HUDEP-2 (cell line): ENCODE measurements around the gene IFIT5.
"Not testable (repeated sequence)": the region's sequence is repeated elsewhere in the genome, so short reads cannot be mapped to it uniquely, and the experiment has no call there.

Experiments used
- DNase-seq, 76 experiments: peaks; one replicate each; lab custom pipeline; 2025; ENCODE audit not compliant: unreplicated experiment in 76 of 76; lab: John Stamatoyannopoulos, UW

Gene IFIT5

DNA sequence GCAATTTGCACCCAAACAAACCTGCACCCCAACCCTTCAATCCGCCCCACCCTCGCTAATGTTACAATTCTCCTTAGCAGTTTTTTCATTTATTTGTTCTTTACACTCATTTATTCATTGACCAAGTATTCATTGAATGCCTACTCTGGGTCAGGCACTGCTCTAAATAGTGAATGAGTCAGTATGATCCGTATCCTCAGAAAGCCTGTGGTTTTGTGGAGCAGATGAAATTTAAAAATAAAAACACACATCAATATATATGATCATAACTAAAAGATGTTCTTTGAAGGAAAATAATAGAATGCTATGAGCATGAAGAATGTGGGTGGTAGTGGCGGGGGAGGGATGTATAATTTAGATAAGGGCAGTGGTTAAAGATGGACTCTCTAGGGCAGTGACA lies 13.3 kb downstream of the IFIT5 start:
- no peak for DNase-seq

DNA sequence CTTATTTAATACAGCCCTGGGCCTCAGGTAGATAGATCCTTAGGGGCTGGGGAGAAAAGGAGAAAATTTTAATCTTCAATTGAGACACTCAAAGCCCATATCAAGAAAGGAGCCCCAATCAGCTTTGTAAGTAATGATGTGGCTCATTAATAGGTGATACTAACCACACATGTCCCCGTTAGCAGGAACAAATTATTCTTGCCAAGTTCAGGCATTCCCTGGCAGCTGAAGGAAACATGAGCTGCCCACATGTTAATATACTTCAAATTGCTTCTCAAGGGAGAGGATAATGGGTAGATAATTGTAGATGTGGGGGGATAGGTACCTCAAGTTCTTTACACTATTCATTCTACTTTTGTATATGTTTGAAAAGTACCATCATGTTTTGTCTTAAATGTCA lies 14.5 kb downstream of the IFIT5 start:
- DNase-seq: no peak

GRCh38 chr10:89431977-89432376 lies 17.6 kb downstream of the IFIT5 start:
- no peak for DNase-seq

DNA sequence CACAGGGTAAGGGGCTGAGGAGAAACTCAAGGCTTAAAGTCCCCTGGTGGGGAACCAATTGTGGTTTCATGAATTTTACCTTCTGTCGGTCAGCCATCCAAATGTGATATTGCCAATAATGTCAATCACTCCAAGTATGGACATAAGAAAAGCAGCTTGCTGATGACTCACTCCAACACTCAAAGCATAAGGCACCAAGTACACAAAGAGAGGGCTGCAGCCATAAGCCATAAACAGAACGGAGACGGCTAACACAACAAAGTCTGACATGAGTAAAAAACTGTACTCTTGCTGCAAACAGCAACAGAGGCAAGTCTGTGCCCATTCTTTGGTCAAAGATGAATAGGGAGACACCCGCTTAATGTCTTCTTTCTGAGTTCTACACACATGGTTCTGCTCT lies 24.2 kb downstream of the IFIT5 start:
- DNase-seq: no peak

GRCh38 chr10:89440226-89441009 lies 26.1 kb downstream of the IFIT5 start:
- peak in 44 of 76 experiments; percentile 1 to 59 (median 25) for DNase-seq

DNA sequence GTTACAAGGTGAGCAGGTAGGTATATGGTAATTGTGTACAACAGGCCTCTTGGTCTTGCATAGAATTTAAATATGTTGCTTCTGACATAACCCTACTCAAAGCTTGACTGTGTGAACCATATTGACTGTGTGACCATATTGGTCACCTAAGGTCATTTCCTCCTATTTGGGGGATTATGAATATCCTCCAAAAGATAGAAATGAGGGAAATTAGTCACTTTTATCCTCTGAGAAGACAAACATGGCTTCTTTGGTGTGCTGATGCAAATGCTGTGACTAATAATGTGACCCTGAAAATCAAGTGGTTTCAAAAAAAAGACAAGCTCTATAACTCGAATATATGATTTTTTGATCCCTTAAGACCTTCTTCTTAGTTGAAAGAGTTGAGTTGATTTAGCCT lies 27.9 kb downstream of the IFIT5 start:
- DNase-seq: no peak

GRCh38 chr10:89444819-89445218 lies 30.5 kb downstream of the IFIT5 start:
- DNase-seq: not testable (repeated sequence)

DNA sequence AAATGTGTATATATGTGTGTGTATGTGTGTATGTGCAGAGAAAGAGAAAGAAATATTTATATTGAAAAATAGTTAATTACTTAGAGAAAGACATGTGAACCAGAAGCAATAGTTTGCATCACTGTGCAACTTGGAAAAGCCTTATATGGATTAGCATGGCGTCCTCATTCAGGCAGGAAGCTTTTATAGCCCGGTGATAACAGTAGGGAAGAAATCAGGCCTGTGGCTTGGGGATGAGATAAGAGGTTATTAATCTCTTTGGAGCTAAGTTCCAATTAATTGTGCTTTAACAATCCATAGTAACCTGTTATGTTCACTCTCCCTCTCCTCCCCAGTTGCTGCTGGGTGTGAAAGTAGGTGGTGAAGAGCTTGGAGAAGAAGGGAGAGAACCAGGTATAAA lies 36.5 kb downstream of the IFIT5 start:
- no peak for DNase-seq

DNA sequence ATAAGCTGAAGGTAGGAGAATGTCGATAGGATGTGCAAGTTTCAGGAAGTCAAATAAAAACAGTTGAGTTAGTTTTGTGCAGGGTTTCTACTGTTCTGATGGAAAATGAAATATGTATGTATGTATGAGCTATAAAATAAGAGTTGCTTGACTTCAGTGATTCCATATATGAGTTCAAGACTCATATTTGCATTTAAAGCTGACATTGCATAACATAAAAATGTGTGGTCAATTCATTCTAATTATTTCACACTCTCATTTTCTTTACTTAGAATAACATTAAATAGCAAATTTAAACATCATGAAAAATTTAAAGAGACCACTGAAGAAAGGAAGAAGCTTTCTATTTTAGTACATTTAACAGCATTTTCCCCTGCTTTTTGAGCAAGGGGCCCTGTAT lies 37.8 kb downstream of the IFIT5 start:
- no peak for DNase-seq

DNA sequence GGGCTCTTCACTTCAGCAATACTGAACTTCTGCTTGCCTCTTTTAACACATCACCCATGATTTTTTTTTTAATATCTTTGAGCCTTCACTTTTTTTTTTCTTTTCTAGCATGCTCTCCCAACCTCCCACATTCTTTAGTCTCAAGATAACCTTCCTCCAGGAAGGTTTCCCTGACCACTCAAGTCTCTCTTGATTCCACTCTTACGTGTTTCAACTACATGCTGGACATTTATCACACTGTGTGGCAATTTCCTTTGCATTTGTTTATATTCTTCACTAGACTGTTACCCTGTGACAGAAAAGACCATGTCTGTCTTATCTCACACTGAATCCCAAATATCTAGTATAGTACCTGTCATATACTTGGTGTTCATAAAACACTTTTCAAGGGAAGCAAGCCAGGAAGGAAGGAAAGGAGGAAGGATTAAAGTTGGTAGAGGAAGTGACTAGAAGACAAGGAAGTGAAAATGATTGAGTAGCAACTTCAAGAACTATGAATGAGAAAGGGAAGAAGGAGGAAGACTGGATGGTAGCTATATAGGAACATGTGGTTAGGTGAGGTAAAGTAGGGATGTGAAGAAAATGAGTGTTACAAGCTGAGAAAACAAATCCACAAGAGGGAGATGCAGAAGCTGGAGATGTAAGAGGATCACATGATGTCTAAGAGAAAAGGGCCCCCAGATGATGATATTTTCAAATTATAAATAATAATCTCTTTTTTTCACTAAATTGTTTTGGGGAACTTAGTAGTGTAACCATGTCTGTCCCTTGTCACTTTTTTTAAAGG lies 40.4 kb downstream of the IFIT5 start:
- DNase-seq: no peak

DNA sequence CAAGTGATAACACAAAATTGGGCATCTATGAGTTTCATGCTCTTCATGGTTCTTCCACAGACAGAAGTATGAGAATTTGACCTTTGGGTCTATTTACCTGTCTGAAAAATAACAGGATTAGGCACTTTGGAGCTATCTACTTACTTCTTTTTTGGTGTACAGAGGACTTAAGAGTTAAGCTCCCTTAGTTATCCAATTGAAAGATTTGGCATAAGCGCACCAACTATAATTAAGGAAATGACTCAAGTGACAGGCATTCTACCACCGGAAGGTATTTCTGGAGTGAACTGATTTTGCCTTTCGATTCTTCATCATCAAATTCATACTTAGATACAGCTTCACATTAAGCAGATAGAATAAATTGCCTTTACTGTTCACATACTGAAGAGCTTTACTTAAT lies 43.9 kb downstream of the IFIT5 start:
- no peak for DNase-seq

- no peak for DNase-seq
These were observed 44.4 kb downstream of the IFIT5 start for GRCh38 chr10:89458784-89459183.

GRCh38 chr10:89463846-89464537 lies 49.6 kb downstream of the IFIT5 start:
- DNase-seq: no peak

GRCh38 chr10:89465196-89465595 lies 50.8 kb downstream of the IFIT5 start:
- no peak for DNase-seq

- peak in 3 of 76 experiments; percentile 0 to 5 (median 1) for DNase-seq
These were observed 52.2 kb downstream of the IFIT5 start for GRCh38 chr10:89466599-89467035.

- no peak for DNase-seq
These were observed 54.0 kb downstream of the IFIT5 start for GRCh38 chr10:89468191-89468965.

GRCh38 chr10:89469517-89469916 lies 55.1 kb downstream of the IFIT5 start:
- no peak for DNase-seq
